ENCODE data around the gene AMIGO1. TPM values are rescaled to one million over a fixed set of nuclear protein-coding genes. Genes with fewer than 3 reads are reported as not detected.
A peak's percentile ranks its signal among the peaks of the same experiment; 100 is the strongest.

The AMIGO1 gene
- 1.8 and 2.4 TPM in 2 replicates for total RNA-seq

GRCh38 chr1:109509176-109510134 is at the start of gene AMIGO1:
Gene AMIGO1 (minus strand): TSS chr1:109509727. CDS start chr1:109508912, 815 bp downstream.
- no peak for DNase-seq (ENCODE audit: low read depth, low spot score)

GRCh38 chr1:109557520-109557919 is 48.0 kb upstream of the AMIGO1 start:
- DNase-seq (ENCODE audit: low read depth, low spot score): no peak

GRCh38 chr1:109556563-109556962 is 47.0 kb upstream of the AMIGO1 start:
- no peak for DNase-seq (ENCODE audit: low read depth, low spot score)

- DNase-seq (ENCODE audit: low read depth, low spot score): peak; percentile 84
Measured at GRCh38 chr1:109548321-109549267, 39.1 kb upstream of the AMIGO1 start, which contains the start of gene GNAI3. Gene GNAI3 (plus strand): TSS chr1:109548615. CDS start chr1:109548721, 106 bp downstream.

GRCh38 chr1:109547463-109548320 is 38.2 kb upstream of the AMIGO1 start:
- no peak for DNase-seq (ENCODE audit: low read depth, low spot score)

- peak; percentile 62 for DNase-seq (ENCODE audit: low read depth, low spot score)
Measured at GRCh38 chr1:109546311-109547109, 37.0 kb upstream of the AMIGO1 start.

DNA sequence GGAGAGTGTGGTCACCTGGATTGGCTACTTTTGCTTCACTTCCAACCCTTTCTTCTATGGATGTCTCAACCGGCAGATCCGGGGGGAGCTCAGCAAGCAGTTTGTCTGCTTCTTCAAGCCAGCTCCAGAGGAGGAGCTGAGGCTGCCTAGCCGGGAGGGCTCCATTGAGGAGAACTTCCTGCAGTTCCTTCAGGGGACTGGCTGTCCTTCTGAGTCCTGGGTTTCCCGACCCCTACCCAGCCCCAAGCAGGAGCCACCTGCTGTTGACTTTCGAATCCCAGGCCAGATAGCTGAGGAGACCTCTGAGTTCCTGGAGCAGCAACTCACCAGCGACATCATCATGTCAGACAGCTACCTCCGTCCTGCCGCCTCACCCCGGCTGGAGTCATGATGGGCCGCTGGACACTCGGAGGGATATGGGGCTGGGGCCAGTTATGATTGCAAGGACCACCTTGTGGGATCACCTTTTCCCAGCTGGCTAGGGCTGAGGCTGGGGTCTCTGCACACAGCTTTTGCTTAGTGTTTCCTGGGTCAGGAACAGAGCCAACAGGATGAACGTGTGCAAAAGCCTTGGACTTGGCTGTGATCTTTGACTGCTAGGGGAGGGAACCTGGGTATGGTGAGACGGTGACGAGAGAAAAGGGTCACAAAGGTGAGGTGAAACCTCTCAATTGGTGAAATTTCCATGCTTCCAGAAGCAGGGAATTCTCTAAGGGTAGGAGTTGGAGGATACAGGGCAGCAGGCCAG is 34.6 kb upstream of the AMIGO1 start:
- no peak for DNase-seq (ENCODE audit: low read depth, low spot score)

DNA sequence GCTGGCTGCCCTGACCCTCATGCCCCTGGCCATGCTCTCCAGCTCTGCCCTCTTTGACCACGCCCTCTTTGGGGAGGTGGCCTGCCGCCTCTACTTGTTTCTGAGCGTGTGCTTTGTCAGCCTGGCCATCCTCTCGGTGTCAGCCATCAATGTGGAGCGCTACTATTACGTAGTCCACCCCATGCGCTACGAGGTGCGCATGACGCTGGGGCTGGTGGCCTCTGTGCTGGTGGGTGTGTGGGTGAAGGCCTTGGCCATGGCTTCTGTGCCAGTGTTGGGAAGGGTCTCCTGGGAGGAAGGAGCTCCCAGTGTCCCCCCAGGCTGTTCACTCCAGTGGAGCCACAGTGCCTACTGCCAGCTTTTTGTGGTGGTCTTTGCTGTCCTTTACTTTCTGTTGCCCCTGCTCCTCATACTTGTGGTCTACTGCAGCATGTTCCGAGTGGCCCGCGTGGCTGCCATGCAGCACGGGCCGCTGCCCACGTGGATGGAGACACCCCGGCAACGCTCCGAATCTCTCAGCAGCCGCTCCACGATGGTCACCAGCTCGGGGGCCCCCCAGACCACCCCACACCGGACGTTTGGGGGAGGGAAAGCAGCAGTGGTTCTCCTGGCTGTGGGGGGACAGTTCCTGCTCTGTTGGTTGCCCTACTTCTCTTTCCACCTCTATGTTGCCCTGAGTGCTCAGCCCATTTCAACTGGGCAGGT is 33.9 kb upstream of the AMIGO1 start:
- DNase-seq (ENCODE audit: low read depth, low spot score): no peak

DNA sequence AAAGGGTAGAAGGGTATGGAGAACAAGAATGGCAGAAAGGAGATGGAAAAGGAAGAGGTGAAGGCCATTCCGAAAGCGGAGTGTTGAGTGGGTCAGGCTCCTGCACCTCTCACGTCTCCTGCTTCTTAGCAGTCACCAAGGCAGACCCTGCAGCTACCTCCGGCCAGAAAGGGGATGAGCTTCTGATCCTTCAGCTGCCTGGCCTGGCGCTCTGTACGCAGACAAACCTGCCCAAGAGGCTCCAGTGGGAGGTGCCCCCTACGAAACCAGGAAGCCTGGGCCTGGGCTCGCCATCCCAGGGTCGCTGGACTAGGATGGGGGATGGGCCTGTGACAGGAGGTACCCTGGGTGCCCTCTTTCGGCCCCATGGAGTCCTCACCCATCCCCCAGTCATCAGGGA is 33.1 kb upstream of the AMIGO1 start:
- DNase-seq (ENCODE audit: low read depth, low spot score): no peak

GRCh38 chr1:109541102-109541501 is 31.6 kb upstream of the AMIGO1 start:
- DNase-seq (ENCODE audit: low read depth, low spot score): no peak

- no peak for DNase-seq (ENCODE audit: low read depth, low spot score)
Measured at GRCh38 chr1:109539676-109540075, 30.1 kb upstream of the AMIGO1 start, which contains the start of gene GPR61. Gene GPR61 (plus strand): TSS chr1:109539872. CDS start chr1:109543023, 3,151 bp downstream.

- DNase-seq (ENCODE audit: low read depth, low spot score): no peak
Measured at GRCh38 chr1:109538827-109539555, 29.5 kb upstream of the AMIGO1 start.

DNA sequence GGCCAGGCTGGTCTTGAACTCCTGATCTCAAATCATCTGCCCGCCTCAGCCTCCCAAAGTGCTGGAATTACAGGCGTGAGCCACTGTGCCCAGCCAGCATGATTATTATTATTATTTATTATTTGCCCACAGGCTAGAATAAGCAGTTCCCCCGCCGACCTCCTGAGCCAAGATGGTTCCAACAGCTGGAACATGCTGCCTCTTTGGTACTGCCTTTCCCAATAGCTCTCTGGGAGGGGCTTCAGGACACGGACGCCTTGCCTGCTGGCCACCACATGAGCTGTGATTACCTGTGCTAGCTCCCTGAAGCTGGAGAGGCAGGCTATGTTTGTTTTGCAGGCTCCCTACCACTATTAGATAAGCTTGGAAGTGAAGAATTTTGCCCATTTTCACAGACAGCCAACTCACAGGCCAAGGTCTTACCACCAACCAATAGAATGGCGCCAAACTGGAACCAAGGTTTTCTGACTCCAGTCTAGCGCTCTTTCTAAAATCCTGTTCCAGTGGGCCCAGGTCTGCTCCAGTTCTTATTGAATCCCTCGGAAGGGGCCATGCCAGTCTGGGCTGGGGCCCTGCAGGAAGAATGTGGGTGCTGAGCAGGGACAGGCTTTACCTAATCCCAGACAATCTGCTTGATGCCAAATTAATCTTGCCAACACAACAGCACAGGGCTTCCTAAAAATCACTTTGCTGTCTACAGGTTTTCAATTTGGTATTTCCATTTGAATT is 28.1 kb upstream of the AMIGO1 start:
- no peak for DNase-seq (ENCODE audit: low read depth, low spot score)

DNA sequence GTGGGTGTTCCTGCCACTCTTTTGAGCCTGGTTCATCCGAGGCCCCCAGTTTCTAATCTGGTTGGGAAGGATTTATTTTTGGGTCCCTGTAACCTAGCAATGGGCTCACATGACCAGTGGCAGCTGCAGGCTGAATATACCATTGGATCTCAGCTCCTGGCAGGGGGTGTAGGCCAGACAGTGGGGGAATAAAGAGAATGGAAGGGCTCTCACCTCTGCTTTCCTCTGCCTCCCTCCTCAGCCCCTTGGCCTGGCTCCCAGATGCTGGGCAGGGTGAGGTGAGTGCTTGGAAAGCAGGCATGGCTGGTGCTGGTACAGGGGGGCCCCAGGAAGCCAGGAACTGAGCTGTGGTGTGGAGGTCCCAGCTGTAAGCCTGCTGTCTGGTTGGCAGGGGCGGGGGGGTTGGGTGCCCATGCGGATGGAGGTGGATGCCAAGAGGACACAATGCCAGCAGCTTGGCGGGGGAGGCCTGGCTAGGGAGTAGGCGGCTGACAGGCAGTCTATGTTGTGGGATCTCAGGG is 26.5 kb upstream of the AMIGO1 start:
- no peak for DNase-seq (ENCODE audit: low read depth, low spot score)

GRCh38 chr1:109535481-109535880 is 26.0 kb upstream of the AMIGO1 start:
- DNase-seq (ENCODE audit: low read depth, low spot score): no peak

- no peak for DNase-seq (ENCODE audit: low read depth, low spot score)
Measured at GRCh38 chr1:109534307-109534858, 24.9 kb upstream of the AMIGO1 start.

Data from pulmonary artery endothelial cell (primary cell).